HG02852 (cell line): Measurements from ENCODE around the gene NAALADL1.
"Not testable (repeated sequence)": the region's sequence is repeated elsewhere in the genome, so short reads cannot be mapped to it uniquely, and the experiment has no call there.

Source experiments
- ATAC-seq: cut with Tn5 transposase; IDR thresholded peaks from one replicate; pipeline ENCODE4 v1.9.1; 2021; ENCODE audit warnings: mild to moderate bottlenecking, moderate library complexity; ENCODE audit not compliant: unreplicated experiment

Gene NAALADL1

DNA sequence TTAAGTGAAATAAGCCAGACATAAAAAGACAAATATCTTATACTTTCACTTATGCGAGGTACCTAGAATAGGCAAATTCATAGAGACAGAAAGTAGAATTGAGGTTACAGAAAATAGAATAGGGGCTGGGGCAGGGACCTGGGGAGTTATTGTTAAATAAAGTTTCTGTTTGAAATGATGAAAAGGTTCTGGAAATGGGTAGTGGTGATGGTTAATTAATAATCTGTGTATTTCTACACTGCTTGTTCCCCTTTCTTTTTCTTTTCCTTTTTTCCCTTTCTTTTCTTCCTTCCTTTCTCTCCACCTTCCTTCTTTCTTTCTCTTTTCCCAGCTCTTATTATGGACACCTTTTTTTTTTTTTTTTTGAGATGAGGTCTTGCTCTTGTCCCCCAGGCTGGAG, 2.8 kb downstream of the NAALADL1 start:
- ATAC-seq, result no peak

DNA sequence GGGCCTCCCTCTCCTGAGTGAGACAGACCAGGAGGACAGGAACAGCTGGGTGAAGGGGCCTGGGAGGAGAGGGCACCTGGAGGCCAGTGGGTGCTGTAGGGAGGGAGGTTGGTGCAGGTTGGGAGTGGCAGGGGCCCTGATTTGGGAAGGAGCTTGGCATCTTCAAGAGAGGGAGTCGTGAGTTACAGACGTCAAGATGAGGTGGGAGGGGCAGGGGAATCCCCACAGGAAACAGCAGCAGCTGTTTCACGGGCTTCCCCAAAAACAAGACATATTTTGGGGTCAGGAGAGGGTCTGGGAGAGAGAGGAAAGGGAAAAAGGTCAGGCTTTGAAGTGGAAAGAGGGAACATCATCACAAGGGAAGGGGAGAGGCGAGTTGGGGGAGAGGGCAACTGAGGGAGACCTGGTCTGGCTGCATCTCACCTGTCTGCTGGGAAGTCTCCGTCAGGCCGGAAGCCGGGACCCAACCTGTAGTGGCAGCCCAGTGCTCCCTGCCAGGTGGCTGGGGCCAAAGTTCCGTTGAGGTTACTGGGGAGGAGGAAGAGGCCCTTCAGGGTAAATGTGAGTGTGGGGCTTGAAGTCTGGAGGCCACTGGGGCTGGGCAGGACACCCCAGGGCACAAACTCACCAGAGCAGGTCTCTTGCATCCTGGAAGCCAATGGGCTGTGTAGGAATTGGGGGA, 4.4 kb downstream of the NAALADL1 start:
- ATAC-seq, result no peak

DNA sequence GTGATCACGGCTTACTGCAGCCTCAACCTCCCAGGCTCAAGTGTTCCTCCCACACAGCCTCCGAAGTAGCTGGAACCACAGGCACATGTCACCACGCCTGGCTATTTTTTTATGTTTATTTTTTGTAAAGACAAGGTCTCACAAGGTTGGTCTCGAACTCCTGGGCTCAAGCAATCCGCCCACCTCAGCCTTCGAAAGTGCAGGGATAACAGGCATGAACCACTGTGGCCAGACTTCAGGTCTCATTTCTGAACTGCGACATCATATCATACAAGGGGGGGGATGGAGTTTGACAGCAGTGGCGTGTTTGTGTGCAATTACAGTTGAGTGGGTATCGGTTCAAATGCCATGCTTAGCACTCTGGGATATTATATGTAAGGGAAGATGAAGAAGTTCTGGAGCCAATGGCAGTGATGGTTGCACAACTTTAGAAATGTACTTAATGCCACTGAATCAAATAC, 6.9 kb downstream of the NAALADL1 start:
- no peak for ATAC-seq

DNA sequence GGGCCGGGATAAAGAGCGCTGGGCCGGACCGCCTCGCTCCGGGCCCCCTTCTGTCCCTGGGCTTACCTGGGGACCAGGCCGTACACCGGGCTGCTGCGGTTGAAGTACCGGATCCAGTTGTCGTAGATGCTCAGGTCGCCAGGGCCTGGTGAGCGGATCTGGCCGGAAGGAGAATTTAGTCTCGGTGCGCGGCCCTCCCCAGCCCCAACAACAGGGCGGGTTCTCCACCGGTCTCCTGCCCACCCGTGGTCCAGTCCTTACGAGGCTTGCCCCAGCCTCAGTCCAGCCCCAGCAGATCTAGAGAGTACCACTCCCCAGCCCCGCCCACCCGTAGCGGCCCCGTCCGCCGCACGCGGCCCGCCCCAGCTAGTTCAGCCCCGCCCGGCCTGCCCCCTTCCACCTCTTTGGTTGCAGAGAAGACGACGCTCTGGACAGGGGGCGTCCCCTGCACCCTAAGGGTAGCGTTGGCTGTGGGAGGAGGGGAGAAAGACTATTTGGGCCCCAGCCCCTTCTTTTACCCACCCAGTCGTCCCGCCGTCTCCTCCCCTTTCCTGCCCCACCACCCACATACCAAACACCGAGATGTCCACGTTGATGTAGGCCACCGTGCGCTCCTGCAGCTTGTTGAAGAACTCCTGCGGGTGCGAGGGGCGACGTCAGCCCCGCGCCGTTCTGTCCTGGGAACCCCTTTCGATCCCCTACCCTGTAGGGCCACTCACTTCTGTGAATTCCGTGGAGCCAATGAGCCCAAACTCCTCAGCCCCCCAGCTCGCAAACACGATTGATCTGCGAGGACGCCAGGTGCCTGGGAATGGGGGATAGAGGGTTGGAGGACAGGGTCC, 10.6 kb downstream of the NAALADL1 start:
- no peak for ATAC-seq

DNA sequence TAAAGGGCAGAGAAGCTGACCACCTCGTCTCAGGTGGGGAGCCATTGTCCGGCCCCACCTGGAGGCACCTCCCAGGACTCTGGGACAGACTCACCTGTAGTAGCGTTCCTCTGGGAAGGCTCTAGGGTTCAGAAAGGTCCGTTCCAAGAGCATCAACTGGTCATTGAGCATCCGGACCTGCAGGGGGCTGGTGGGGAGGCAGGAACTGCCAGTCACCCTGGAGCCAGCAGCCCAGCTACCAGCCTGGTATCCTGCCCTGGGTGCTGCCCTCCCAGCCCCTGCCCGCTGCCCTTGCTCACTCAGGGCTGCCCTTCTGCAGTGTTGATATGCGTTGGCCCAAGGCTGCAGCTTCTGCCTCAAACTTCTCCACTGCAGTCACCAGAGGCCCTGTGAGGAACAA, 12.6 kb downstream of the NAALADL1 start:
- ATAC-seq, result no peak

DNA sequence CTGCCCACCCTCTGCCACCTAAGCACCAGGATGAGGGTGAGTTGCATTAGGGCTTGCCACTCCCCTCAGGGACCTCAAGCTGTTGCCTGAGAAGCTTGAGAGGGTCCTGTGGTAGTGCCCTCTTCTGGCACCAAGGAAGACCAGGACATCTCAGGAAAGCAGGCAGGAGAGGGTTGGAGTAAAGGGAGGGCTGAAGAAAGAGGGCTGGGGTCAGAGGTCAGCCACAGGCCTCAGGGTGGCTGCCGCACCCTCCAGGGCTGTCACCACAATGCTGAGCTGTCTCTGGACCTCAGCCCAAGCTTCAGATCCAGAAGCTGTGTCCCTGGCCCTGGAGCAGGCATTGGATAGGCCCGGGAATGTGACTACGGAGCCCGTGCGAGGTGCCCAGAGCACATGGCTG, 13.3 kb downstream of the NAALADL1 start:
- ATAC-seq, result no peak

DNA sequence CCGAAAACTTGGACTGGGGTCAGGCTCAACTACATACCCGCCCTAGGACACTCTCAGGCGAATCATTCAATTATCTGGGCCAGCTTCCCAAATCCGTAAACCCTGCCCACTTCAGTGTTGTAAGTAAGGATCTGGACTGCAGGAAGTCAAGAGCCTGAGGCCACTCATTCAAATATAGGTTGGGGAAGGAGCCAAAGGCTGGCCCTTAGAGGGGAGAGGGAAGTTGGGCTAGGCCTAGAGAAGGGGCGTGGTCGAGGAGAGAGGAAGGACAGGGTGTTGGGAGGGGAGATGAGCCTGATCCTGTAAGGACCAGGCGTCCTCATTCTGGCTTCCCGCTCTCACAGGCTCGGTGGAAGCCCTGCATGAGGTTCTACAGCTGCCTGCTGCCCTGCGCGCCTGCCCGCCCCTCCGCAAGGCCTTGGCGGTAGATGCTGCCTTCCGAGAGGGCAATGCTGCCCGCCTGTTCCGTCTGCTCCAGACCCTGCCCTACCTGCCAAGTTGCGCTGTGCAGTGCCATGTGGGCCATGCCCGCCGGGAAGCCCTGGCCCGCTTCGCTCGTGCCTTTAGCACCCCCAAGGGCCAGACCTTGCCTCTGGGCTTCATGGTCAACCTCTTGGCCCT, 14.4 kb downstream of the NAALADL1 start:
- no peak for ATAC-seq

DNA sequence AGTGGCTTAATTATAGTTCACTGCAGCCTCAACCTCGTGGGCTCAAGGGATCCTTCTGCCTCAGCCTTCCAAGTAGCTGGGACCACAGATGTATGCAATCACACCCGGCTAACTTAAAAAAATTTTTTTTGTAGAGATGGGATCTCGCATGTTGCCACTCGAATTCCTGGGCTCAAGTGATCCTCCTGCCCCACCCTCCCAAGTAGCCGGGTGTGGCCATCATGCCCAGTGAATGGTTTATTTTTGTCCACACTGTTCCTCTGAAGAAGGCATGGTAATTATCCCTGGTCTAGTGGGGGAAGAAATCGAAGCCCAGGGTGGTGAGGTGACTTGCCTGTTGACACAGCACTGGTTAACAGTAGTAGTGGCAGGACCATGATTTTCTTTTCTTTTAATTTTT, 15.5 kb downstream of the NAALADL1 start:
- no peak for ATAC-seq

DNA sequence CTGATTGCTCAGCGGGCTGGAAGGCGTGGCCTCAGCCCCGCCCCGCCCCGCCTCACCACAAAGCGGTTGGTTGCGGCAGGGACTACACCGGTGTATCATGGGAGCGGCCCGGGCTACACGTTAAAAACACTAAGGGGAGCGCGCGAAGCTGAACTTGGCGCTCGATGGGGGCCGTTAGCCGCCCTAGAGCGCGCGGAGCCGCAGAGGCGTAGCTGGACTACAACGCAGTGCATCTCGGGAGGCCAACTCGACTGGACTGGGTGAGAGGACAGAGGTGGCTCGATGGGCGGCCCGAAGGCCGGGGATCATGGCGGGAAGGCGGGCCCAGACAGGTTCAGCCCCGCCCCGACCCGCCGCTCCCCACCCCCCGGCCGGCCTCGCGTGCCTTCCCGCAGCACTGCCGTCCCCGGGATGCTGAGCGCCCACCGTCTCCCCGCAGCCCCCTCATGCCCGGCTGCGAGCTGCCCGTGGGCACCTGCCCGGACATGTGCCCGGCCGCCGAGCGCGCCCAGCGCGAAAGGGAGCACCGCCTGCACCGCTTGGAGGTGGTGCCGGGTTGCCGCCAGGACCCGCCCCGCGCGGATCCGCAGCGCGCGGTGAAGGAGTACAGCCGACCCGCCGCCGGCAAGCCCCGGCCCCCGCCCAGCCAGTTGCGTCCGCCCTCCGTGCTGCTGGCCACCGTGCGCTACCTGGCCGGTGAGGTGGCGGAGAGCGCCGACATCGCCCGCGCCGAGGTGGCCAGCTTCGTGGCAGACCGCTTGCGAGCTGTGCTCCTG, 17.3 kb downstream of the NAALADL1 start, which contains the start of gene SAC3D1:
TSS of gene SAC3D1 (plus strand) at position 364 of the 776 bp plus-strand sequence. CDS start at position 447, 83 bp downstream.
- peak; percentile 84 for ATAC-seq

DNA sequence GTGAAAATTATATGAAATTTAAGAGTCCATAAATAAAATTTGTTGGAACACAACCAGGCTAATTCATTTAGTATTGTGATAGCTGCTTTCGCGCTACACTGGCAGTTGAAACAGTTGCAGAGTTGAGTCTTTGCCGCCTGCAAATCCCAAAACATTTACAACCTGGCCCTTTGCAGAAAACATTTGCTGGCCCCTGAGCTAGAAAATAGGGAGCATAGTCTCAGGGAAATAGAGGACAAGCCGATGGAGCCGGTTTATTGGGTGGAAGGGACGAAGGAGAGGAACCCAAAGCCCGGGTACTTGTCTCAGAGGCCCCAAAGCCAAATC, 17.9 kb downstream of the NAALADL1 start:
- ATAC-seq, result no peak

DNA sequence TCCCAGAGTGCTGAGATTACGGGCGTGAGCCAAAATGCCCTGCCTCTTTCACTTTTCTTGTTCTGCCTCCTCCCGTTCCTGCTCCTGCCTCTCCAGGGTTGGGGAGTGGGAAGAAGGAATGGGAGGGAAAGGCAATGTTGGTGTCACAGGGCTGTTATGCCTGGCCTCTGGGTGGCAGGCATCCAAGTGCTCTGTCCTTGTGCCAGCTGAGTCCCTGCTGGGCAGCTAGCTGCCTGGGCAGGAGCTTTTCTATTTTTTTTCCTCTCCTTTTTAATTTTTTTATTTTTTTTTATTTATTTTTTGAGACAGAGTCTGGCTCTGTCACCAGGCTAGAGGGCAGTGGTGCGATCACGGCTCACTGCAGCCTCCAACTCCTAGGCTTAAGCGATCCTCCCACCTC, 21.4 kb downstream of the NAALADL1 start:
- no peak for ATAC-seq

DNA sequence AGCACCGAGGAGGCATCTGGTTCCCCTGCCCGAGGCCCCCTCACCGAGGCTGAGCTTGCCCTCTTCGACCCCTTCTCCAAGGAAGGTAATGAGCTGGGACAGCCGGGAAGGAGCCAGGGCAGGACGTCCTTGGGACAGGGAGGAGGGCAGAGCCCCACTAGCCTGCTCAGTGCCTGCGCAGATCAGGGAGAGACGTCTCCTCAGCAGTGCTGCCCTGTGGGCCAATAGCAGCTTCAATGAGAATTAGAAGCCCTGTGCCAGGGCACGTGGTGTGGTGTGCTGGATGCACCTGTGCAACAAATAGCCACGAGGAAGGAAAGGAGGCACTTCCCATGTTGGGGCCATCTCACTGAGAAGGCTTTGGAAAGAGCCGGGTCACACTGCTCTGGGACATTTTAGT, 22.8 kb downstream of the NAALADL1 start:
- no peak for ATAC-seq

DNA sequence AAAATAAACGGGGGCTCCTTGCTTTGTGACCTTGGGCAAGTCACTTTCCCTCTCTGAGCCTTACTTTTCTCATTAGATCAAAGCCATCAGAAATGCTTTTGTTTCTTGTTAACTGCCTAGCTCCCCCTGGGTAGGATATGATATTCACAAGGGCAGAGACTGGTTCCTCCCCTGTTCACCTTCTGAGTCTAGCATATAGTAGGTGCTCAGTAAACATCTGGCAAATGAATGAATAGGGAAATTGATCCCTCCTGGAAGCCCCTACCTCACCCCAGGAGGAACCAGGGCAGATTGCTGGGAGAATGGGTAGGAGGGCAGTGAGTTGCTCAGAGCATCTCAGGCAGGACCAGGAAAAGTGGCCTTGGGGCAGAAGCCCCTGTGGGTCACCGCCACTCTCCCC, 23.9 kb downstream of the NAALADL1 start:
- ATAC-seq, result no peak

DNA sequence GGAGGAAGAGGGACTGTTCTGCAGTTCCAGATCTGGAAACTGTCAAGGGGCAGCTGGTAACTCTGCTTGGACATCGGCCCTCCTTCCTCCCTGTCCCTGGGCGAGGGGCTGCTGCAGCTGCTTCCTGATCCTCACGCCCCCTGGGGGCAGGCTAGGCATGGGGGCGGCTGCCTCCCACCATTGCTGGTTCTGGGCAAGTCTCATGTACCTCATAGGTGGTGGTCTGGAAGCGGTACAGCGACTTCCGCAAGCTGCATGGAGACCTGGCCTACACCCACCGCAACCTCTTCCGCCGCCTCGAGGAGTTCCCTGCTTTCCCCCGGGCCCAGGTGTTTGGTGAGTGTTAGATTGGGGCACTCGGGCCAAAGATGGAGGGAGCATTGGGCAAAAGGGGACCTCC, 26.1 kb downstream of the NAALADL1 start:
- ATAC-seq, result no peak

DNA sequence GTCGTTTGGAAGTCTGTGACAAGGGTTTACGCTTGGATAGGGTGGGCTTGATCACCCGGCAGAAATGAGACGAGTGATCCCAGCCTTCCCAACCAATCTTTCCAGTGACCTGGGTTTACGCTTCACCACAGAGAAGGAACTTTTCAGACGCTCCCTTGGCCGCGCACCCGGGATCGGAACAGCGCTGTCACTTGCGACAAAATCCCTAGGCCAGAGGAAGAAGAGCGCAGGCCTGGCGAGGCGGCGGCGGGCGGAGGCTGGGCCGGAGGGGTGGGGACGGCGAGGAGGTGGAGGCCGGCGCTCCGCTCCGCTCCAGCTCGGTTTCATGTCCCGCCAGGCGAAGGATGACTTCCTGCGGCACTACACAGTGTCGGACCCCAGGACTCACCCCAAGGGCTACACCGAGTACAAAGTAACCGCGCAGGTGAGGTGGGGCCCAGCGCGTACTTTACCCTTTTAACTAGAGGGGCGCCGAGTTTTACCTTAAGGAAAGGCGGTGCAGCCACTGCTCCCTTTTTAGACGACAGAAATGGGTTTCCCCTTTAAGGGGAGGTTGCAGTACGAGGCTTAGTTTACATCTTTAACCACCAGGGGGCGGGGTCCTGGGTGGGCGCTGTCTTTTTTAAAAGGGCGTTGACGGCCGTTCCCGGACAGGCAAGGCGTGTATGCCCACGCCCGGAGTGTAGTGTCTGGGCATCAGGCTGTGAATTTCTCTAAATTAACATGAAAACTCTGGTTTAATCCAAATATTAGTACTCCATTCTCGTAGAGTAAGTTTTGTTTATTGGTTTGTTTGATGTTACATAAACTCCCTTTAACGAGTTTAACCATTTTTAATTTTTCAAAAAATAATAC, 30.9 kb downstream of the NAALADL1 start, which contains the start of gene SNX15:
TSS of gene SNX15 (plus strand) at position 227 of the 855 bp plus-strand sequence. CDS start at position 326, 99 bp downstream.
- peak; percentile 86 for ATAC-seq

DNA sequence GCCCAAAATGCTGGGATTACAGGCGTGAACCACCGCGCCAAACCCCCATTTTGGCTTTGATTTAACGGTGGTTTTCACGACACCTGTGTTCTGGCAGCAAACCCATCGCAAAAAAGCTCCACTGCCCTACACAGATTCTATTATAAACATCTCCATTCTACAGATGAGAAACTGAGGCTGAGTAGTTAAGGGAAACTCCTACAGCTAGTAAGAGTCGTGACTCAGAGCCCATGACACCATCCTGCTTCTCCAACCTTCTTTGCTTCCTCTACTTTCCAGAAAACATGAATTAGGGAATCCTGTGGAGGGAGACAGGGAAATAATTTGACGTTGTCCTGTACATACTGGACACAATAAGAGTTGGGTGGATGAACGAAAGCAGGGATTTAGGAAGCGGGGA, 31.5 kb downstream of the NAALADL1 start:
- ATAC-seq, result no peak

DNA sequence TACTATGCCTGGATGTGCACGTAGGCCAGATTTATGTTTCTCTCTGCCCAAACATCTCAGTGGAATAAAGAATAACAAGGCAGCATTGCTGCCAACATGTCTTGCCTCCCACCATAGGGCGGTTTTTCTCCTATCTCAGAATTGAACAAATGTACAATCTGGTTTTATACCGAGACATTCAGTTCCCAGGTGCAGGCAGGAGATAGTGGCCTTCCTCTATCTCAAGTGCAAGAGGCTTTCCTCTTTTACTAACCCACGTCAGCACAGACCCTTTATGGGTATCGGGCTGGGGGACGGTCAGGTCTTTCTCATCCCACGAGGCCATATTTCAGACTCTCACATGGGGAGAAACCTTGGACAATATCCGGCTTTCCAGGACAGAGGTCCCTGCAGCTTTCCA, 34.9 kb downstream of the NAALADL1 start:
- ATAC-seq, result not testable (repeated sequence)

DNA sequence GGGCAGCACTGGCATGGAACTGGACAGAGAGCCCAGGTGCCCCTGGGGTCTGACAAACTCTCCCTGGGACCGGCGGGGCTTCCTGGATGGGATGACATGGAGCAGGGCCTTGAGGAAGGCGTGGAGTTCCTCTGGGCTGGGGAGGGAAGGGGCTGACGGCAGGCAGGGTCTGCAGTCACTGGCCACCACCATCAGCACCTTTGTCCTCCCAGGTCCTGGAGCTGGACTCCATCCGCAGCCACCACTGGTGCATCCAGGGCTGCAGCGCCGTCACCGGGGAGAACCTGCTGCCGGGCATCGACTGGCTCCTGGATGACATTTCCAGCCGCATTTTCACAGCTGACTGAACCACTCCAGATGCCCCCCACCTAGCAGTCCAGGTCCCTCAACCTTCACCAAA, 36.8 kb downstream of the NAALADL1 start:
- no peak for ATAC-seq

DNA sequence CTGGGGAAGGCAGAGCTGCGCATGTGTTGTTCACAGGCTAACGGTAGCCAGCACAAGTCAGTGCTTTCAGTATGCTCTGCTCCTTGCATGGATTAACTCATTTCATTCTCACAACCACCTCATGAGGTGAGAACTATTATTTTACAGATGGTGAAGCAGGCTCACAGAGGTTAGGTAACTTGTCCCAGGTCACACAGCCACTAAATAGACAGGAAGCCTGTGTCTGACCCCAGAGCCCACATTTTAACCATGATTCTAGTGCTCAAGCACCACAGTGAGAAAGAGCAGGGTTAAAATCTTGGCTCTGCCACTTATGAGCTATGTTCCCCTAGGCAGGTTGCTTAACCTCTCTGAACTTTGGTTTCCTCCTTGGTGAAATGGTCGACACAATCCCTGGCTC, 37.4 kb downstream of the NAALADL1 start:
- no peak for ATAC-seq

DNA sequence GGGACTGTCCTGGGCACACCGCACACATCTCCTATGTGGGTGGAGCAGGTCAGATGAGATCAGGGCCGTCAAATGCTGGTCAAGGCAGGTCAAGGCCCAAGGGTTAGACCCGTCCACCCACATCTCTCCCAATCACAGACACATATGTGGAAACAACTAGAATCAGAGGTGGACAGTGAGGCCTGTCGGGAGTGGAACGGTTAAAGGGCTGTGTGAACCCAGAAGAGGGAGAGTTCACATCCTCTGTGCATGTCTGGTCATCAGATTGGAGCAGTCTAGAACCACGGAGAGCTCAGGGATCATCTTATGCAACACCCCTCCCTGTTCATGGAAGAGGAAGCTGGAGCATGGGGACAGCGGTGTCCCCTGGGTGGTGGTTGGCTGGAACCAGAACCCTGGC, 38.5 kb downstream of the NAALADL1 start:
- no peak for ATAC-seq
